HG03097 (cell line): ENCODE results near the gene PAXX.

Experiments used
- ATAC-seq: cut with Tn5 transposase; IDR thresholded peaks from one replicate; pipeline ENCODE4 v1.9.1; 2021; ENCODE audit not compliant: unreplicated experiment, low FRiP score

Gene PAXX

DNA sequence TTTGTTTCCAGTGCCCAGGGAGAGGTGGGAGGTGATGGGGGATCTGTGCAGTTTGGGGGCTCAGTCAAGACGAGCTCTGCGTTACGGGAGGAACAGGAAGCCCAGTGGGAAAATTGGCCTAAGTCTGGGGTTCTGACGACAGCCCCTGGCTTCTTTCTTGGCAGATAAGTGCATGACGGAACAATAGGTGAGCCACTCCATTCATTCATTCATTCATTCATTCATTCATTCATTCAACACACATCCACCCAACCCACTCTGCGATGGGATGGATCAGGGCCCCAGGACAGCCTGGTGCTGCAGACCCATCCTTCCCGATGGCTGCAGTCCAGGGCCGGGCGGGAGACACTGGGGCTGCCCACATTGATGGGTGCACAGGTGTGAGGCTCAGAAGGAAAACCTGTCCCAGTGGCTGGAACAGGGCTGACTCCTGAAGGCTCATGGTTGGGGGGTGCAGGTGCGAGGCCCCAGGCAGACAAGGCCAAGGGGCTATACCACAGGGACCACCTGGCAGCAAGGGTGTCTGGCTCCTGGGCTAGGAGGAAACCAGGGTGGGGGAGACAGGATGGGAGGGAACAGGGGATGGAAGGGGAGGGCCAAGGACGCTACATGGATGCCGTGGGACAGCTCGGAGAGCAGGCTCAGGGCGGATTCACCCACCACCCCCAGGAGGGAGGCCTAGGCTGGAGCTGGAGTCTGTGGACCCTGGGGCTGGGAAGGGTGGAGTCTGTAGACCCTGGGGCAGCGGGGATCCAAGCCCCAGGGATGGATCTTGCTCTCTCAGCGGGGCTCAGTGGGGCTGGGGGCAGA is 11.3 kb upstream of the PAXX start:
- no peak for ATAC-seq

DNA sequence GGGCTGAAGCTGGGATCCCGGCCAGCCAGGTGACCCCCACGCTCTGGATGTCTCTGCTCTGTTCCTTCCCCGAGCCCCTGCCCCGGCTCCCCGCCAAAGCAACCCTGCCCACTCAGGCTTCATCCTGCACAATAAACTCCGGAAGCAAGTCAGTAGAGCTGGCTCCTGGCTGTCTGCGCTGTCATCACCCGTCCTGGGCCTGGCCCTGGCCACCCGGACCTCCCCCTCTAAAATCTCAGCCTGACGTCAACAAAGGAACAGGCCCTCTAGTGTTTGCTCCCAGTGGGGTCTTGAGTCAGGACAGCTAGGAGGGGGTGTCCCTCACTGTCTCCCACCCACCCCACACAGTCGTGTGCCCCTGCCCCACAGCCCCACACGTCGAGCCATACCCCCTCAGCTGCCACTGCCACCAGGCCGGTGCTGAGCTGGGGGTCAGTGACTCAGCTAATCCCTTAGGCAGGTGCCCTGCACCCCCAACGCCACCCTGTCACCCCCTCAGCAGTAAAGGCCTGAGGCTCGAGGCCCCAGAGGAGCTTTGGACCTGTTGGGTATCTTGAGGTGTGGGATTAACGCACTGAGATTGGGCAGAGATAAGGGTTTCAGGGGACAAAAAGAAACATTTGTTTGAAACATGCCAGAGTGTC is 10.5 kb upstream of the PAXX start:
- no peak for ATAC-seq

DNA sequence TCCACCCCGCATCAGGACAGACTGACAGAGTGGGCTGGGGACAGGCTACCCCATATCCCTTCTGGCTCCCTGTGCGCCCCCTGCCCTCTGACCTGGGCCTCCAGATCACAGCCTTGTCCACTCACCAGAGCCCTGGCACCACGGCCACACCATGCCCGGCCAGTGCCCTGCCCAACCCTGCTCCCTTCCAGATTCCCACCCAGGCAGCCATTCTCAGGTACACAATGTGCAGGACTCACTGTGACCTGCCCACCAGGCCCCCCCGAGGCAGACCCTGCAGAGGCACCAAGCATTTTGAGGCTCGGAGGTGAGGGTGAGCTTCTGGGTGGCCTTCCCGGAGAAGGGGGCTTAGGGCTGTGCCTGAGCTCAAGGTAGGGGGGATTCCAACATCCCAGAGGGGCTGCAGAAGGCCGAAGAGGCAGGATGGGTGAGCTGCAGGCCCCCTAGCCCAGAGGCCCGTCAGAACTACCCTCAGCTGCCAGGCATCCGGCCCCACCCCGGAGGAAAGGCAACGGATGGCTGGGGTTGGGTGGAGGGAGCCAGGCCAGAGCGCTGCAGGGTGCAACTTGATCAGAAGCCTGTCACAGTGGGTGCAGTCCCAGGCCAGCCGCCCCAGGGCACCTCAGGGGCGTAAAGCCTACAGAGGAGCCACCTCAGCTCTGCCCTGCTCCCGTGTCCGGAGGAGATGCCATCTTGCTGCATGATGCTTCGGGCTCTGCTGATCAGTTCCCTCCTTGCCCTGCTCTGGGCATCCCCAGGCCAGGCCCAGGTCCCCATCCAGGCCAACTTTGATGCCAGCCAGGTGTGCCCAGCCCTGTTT is 9.8 kb upstream of the PAXX start, which contains the start of gene LCNL1:
TSS of gene LCNL1 (plus strand) at position 762 of the 820 bp plus-strand sequence. CDS start 594 bp downstream, outside the sequence.
- no peak for ATAC-seq

DNA sequence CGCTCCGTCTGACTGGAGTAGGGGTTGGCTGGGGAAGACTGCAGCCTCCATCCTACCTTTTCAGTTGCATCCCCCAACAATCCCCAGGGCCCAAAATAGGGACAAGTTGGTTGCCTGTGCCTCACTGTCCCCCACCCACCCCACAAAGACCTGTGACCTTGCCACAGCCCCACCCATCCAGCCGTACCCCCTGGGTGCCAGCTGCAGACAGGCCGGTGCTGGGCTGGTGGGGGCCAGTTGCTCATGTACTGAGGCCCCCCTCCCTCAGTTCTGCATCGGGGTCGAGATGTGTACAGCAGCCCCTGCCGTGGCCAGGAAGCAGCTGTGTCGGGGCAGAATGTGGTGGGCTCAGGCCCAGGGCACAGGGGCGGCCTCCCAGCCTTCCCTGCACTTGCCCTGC is 9.1 kb upstream of the PAXX start:
- no peak for ATAC-seq

DNA sequence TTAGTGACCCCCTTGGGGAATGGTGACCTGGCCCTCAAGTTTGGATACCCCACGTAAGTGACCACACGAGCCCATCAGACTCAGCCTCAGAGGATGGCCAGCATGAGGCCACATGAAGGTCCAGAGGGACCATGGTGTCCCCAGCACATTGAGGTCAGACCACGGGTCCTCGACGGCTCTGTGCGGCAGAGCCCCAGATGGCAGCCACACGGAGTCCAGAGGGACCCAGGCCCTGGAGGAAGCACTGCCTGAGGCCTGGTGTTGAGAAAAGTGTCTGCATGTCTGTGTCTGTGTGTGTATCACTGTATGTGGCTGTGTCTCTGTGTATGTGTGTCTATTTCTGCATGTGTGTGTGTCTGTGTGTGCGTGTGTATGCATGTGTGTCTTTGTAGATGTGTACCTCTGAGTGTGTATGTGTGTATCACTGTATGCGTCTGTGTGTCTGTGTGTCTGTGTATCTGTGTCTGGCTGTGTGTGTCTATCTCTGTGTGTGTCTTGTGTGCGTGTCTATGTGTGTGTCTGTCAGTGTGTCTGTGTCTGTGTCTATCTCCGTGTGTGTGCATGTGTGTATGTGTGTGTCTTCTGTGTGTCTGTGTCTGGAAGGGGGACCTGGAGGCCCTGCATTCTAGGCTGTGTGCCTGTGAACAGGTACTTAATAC is 8.4 kb upstream of the PAXX start:
- ATAC-seq: no peak

DNA sequence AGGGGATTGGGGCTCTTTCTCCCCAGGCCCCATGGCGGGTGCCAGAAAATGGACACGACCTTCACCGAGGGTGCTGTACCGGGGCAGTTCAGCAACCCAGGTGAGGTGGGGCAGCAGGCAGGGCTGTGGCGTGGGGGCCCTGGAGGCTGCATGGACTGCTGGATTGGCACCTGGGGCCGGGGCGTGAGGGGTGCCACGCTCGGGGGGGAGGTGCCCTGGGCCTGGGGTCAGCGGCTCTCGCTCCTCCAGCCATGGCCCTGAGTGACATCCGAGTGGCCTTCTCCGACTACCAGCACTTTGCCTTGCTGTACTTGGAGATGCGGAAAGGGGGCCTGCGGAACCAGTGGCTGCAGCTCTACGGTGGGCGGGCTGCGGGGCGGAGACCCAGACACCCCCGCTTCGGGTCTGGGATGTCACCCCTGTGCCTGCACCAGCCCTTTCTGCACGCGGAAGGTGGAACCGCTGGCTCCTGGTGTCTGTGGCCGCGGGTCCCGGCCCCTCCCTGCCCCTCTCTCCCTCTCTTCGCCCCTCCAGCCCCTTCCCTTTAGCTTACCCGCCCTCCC is 7.7 kb upstream of the PAXX start:
- no peak for ATAC-seq

DNA sequence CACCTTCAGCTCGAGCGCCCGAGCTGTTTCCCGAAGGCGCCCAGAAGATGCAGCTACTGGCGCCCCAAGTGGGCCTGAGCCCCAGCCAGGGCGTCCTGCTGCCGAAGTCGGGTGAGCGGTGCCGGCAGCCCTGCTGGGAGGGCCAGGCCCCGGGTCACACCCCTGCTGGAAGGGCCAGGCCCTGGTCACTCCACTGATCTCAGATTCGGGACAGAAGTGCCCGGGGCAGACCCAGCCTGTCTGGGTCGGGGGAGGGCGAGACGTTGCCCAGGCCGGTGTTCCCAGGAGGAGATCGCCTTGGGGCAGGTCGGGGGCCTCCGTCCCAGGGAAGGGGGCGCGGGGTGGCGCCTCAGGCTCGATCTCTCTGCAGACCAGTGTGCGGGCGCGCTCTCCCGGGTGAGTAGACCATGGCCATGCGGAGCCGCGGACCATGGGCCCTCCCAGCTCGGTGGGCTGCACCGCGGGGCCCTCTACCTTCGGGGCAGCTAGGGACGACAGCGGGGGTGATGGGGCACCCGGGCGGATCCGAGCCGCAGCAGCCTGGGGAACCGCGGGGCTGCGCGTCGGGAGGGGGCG is 7.1 kb upstream of the PAXX start:
- no peak for ATAC-seq

DNA sequence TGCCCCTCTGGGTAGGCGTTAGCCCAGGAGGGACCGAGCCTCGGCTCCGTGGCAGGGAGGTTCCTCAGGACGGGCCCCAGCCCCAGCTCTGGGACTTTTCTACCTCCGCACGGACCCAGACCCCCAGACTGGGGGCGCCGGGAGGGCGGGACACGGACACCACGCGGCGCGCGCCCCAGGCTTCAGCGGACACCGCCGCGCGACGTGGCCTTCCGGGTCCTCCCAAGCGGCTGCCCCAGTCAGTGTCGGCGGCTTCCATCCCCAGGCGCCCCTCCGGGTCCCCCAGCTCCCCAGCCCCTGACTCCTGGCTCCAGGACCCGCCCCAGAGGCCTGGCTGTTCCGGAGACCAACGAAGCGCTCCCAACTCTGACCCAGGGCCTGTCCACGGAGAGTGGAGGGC is 6.4 kb upstream of the PAXX start:
- no peak for ATAC-seq

DNA sequence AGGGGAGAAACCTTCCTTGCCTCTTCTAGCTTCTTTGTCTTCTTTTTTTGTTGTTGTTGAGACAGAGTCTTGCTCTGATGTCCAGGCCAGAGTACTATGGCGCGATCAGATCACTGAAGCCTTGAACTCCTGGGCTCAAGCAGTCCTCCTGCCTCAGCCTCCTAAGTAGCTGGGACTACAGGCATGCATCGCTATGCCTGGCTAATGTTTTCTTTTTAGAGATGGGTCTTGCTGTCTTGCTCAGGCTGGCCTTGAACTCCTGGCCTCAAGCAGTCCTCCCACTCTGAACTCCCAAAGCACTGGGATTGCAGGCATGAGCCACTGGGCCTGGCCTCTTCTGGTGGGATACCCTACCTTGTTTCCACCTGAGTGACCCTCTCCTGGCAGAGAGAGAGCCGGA is 3.4 kb upstream of the PAXX start:
- no peak for ATAC-seq

DNA sequence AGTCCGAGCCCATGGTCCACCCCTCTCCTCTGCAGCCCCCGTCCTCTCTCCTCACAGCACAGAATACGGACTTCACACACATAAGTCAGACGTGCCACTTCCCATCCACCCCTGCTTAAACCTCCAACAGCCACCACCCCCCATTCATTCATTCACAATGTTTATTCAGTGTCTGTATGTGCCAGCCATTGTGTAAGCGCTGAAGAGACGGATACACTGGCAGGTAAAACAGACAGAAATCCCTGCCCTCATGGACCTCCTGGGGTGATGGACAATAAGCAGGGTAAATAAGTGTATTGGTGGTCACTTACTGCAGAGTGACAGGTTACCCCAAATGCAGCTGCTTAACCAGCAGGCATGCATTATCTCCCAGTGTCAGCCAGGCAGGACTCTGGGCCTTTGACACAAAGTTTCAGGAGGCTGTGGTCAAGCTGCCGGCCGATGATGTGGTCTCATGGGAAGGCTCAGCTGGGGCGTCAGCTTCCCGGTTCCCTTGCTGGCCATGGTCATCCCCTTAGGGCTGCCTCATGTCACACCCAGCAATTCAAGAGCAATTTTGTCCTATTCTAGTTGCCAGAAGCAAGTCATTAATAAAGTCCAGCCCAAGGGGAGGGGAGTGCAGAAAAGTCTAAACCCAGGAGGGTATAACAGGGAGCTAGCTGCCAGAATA is 1.8 kb upstream of the PAXX start:
- ATAC-seq: no peak

DNA sequence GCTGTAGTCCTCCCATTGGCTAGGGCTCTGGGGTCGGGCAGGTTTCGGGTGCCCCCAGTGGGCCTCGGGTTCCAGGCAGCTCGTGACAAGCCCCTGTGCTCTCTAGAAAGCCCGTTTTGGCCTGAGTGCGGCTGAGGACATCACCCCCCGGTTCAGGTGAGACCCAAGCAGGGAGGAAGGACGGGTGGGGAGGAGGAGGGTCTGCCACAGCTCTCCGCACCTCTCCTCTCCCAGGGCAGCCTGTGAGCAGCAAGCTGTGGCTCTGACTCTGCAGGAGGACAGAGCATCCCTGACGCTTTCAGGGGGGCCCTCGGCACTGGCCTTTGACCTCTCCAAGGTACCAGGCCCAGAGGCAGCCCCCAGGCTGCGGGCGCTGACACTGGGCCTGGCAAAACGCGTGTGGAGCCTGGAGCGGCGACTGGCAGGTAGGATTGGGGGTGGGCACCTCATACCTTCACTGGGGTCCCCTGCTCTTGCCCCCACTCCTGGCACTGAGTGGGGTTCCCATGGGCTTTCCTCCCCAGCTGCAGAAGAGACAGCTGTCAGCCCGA is 672 bp downstream of the PAXX start:
- no peak for ATAC-seq

DNA sequence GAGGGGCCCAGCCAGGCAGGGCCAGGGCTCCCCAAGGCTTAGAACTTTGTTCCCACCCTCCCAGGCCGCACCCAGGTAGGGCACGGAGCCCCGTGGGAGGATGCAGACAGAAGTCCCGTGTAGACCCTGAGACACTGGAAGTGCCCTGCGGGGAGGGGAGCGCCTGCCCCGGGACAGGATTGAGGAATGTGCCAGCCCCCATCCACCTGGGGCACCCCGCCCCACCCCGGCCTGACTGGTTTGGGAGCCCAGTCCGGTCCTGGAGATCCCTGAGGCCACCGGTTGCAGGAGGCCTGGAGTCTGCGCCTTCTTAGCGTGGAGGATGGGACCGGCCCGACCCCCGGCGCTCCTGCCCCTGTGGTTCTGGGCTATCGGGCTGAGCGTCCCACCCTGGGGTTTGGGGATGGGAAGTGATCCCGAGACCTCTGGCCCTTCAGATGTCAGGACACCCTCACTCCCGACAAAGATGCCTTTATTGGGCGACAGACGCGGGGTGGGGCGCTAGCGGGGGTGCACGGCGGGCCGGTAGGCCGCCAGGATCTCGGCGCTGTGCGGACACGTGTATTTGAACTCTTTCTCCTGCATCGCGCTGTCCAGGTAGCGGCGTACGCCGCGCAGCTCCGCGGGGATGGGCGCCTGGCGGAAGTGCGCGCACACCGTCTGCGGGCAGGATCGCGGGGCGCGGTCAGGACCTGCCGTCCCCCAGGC is 2.1 kb downstream of the PAXX start:
- ATAC-seq: no peak

DNA sequence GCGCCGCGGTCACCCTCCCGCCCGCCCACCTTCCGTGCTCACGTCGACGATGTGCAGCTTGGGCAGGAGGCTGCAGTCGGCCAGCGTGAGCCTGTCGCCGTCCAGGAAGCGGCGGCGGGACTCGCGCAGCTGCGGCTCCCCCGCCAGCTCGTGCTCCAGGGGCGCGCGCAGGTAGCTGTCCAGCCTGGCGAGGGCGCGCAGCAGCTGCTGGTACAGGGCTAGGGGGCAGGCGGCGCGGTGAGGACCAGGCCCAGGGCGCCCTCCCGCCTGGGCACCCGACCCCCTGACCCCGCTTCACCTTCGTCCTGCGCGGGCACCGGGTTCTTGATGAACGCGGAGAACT is 2.6 kb downstream of the PAXX start:
- ATAC-seq: no peak

DNA sequence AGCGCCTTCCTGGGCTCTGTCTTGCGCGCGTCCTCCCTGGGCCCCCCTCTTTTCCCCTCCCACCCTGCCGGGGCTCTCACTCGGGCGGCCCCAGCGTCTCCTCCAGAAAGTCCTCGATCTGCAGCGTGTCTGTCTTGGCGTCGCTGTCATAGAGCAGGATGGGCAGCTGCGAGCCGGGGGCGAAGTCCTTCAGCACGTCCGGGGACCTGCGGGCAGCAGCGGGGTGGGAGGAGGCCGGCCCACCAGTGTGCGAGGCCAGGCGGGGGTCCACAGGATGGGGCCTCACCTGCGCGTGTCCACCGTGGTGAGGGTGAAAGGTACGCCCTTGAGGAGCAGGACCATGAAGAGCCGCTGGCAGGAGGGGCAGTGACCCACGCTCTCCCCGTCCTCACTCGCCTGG is 3.1 kb downstream of the PAXX start:
- no peak for ATAC-seq

DNA sequence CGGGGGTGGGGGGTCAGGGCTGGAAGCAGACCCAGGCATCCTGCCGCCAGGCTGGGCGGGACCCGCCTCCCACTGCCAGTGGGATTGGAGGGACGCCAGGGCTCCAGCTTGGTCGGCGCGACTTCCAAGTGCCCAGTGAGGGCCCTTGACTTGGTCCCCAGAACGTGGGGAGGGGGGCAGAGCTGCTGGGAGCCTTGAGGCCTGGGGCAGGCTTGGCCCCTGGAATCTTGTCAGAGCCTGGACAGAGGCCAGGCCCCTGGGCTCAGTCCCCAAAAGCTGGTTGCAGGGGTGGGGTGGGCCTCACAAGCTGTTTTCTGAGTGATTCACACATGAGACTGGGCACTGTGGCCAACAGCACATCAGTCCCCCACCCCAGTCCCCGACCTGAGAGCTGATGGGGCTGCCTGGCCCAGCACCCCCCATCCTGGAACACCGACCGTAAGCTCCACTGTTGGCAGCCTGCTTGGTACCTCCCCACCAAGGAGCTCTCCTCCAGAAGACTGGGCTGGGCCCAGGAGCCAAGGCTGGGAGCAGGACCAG is 3.6 kb downstream of the PAXX start:
- ATAC-seq: no peak

DNA sequence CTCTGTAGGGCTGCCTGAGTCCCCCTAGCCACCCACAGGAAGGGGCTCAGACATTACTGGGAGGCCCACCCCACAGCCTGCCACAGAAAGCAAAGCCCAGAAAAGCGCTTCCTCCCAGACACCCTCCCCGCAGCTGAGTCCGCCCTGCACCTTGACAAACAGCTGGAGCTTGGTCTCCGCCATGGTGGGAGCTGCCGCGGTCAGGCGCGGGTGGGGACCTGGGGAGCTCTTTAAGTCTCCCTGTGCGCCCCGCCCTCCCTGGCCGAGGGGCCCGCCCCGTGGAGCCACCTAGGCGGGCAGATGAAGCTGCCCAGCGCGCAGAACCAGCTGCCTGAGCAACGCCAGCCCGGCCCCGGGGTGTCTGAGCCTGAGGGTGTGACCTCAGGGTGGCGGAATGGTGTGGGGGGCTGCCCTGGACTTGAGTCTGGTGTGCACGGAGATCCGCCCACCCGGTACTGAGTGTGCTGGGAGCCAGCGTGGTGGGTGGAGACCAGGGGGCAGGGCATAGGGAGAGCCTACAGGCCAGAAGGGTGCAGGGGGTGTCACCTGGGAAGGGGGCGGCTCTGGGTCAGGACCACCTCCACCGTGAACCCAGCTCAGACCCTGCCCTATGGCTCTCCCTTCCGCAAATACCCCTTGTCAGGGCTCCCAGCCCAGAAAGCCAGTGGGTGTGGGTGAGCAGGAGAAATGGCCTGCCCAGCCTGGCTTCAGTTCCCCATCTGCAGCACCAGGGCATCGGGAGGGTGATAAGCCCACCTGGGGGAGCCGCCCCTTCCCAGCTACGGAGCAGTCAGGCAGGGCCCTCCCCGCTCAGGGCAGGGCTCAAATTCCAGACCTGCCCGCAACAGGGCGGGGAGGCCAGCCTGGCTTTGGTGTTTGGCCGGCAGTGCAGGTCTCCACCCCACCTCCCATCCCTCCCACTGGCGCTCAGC is 4.4 kb downstream of the PAXX start, which contains the start of gene CLIC3:
TSS of gene CLIC3 (minus strand) at position 208 of the 932 bp plus-strand sequence. CDS start at position 183, 25 bp downstream.
- ATAC-seq: no peak

DNA sequence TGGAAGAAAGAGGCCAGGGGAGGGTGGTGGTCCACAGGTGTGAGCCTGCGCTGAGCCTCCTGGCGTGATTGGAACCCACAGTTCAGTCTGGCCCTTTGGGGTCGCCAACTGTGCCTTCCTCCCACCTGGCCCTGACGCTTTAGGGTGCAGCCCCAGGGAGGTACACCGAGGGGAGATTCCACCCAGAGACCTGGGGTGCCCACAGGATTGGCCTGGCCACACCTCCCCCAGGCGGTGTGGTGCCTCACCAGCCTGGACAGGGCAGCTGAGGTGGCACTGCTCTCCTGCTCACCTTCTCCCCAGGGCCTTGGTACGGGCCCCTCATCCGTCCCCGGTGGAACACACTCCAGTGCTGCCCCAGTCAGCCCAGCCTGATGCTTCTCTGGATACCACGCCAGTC is 5.1 kb downstream of the PAXX start:
- no peak for ATAC-seq
